ENCODE measurements around the gene CDC73.
"Not testable (repeated sequence)": the region's sequence is repeated elsewhere in the genome, so short reads cannot be mapped to it uniquely, and the experiment has no call there.

CDC73 gene

DNA sequence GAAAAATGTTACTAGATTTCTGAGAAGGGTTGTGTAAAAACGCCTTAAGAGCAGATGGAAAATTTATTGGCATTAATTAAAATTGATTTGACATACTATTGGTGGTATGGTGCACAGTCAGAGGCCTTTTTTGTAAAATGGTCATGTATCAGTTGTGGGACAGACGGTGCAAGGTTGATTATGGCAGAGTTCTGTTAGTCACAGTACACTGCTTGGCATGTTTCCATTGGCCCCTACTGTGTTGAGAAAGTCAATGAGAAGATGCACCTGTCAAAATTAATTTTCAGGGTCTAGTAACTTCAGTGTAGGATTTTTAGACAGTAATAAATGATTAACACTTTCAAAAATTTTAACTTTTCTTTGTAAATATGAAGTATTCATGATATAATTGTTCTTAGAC is 60.2 kb downstream of the CDC73 start:
- DNase-seq, result no peak

DNA sequence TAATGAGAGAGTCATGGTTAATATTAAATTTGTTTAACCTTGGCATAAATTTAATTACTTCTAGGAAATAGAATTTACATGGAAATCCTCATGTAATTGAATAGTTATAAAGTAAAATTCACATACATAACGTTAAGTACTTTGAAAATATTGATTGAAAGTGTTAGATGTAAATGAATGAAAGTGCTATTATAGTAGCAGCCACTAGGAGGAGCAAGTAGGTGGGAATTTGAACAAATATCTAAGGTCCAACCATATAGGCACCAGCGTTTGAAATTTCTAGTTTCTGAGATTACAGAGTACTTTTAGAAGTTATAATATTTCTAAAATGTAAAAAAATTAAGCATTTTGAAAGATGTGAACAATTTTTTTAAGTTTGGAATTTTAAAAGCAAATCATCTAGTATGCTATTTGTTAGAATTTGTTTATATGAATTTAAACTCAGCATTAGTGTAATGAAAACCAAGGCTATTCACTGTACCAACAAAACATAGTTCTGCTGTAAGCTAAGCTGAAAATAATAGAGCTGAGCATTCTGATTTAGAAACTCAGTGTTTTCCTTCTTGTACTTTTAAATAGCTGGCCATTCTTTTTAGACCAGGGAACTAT is 61.3 kb downstream of the CDC73 start:
- DNase-seq, result no peak

DNA sequence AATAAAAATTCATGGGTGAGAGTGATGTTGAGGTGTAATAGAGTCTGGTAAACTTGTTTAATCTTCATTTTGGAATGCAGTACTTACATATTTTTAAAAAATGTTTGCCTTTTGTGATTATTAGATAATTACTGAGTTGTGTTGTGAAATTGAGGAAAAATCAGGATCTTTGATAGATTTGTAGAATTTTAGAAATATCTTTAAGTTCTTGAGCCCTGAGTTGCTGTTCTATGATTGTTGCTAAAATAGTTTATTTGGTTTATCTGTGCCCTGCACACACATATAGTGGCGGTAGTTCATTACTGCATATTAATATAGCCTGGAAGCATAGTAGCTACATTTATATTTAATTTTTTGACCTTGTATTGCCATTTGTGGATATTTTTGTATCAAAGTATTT is 62.9 kb downstream of the CDC73 start:
- no peak for DNase-seq

GRCh38 chr1:193185211-193185610 is 63.4 kb downstream of the CDC73 start:
- DNase-seq, result no peak

DNA sequence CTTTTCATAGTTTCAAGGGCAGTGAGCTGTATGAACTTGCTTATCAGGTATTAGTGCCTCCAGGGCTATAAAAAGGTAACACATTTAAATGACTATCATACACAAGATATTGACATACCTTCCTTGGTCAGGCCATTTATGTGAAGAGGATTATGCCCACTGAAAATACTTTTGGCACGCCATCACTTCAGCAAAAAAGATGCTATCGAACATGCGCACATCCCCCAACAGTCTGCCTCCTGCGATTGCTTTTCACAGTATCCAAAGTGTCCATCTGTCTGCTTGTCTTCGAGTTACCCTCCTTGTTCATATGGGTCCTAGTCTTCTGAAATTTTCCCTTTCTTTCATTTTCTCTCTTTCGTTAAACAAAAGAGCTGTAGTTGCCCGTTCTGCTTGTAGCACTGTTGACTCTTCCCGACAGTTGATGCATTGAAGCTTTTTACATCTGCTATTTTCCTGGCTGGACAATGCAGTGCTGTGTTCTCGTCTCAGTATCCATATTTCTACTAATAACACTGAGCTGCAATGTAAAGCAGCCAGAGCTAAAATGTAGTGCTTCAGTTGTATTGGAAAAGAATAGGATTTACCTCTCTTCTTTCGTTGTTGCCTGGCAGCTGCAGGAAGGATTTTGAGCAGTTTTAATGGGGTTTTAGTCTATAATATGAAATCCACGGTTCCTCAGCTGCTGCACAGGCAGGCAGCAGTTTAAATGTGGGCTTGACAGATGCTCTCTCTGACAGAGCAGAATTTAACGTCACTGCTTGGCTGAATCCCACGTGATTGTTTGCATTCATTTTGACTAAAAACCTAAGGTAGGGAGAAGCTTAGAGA is 64.3 kb downstream of the CDC73 start, which contains the start of gene B3GALT2:
Gene B3GALT2 (minus strand): TSS at position 713 of the 831 bp plus-strand sequence. CDS start 5,051 bp downstream, outside the sequence.
- DNase-seq, result peak; percentile 80

DNA sequence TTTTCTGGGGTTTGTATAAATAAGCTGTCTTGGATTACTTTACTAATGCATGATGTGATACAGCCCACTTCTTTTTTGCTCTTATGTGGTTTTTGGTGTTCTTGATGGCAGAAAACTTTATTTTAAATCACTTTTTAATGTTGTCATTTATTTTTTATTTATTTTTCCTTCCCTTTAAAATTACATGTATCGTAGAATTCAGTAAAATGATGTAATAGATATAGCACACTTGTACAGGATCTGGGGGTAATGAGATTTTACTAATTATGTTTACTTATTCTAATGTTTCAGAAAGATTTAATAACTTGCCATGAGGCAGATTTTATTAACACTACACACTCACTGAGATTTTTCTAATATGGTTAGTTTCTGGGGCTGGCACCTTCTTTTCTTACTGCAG is 65.3 kb downstream of the CDC73 start:
- DNase-seq, result no peak

DNA sequence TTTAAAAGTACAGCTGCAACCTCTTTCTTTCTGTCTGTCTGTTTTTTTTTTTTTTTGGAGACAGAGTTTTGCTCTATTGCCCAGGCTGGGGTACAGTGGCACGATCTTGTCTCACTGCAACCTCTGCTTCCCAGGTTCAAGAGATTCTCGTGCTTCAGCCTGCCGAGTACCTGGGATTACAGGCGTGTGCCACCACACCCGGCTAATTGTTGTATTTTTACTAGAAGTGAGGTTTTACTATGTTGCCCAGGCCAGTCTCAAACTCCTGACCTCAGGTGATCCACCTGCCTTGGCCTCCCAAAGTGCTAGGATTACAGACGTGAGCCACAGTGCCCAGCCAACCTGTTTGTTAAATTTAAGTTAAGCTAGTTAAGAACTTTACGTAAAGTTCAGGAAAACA is 67.1 kb downstream of the CDC73 start:
- not testable (repeated sequence) for DNase-seq

DNA sequence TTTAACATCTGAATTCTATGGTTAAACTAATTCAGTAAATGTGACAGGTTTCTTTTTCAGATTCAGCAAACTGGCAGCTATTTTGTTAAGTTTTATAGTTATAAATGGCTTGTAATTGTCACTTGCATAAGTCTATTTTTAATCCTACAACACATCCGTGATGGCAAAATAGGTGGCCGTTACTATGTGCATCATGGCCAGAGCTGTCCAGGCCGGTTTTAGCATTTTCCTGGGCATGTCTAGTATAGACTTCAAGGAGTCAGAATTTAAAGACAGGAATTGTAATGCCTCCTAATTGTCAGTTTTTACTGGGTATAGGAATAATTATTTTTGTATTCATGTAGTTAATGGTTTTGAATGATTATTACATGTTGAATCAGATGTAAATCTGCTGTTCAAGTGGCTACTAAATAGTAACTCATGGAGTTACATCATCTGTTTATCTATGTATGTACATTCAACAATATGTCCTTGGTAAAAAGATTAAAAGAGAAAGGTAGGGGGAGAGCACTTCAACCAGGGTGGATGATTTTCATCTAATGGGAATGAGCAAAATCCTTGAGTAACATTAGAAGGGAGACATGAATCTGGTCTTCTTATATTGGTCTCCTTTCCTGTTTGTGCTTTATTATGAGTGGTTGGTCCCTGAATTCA is 67.7 kb downstream of the CDC73 start:
- no peak for DNase-seq

GRCh38 chr1:193190096-193190744 is 68.4 kb downstream of the CDC73 start:
- DNase-seq, result no peak

DNA sequence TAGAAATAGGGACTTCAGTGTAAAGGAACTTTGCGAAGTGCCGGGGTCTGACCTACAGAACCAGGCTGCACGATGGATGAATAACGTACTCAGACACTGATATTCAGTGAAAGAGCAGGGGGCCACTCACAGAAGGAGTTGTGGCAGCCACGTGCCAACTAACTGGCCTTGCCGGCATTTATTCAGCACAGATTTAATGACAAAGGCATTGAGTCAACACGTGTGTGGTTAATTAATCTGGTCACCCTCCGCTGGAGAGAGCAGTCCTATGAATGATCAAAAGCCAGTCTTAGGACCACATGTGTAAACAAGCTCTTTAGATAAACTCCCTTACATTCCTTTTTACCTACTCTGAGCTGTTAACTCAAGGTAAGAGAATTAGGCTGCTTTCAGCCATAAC is 70.8 kb downstream of the CDC73 start:
- DNase-seq, result no peak

GRCh38 chr1:193199940-193200339 is 78.1 kb downstream of the CDC73 start:
- DNase-seq, result no peak

DNA sequence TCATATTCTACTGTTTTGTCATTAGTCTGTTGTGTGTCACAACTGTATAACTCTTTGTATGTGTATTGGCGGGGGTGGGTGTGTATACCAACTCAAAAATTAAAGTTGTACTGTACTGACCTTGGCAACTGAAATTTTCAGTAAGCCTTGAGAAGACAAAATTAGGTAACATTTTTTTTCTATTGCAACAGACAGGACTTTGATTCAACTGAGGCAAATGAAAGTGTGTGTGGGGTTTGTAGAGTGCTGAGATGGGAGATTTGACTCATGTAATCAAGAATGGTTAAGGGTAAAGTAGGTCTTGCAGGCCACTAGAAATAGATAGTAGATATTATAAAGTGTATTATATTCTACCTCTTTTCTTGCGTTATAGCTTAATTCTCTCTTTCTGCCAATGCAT is 79.2 kb downstream of the CDC73 start:
- DNase-seq, result no peak

GRCh38 chr1:193210996-193211395 is 89.2 kb downstream of the CDC73 start:
- DNase-seq, result no peak

- DNase-seq, result no peak
Measured at GRCh38 chr1:193211539-193211938, 89.7 kb downstream of the CDC73 start.

DNA sequence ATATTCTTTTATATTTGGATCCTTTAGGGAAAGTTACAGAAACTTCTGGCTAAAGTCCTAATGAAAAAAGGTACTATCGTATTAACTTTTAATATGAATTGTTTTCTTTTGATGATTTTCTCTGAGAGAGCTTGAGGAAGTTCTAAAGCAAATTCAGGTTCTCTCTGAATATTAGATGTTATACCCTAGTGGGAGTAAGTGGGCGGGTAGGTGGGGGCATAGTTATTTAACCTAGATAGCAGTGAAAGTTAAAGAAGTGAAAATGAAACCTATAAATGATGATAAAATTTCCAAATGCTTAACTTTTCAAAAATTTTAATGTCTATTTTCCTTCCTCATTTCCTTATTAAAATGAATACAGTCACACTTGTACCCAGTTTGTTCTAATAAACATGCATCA is 90.8 kb downstream of the CDC73 start:
- no peak for DNase-seq

GRCh38 chr1:193213998-193214397 is 92.2 kb downstream of the CDC73 start:
- DNase-seq, result no peak

- DNase-seq, result no peak
Measured at GRCh38 chr1:193216920-193217319, 95.1 kb downstream of the CDC73 start.

DNA sequence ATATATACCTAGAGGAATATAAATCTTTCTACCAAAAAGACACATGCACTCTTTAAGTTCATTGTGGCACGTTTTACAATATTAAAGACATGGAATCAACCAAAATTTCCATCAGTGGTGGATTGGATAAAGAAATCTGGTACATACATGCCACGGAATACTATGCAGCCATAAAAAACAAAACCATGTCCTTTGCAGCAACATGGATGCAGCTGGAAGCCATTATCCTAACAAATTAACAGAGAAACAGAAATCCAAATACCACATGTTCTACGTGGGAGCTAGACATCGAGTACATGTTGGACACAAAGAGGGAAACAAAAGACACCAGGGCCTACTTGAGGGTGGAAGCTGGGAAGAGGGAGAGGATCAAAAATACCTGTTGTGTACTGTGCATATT is 97.6 kb downstream of the CDC73 start:
- DNase-seq, result no peak

DNA sequence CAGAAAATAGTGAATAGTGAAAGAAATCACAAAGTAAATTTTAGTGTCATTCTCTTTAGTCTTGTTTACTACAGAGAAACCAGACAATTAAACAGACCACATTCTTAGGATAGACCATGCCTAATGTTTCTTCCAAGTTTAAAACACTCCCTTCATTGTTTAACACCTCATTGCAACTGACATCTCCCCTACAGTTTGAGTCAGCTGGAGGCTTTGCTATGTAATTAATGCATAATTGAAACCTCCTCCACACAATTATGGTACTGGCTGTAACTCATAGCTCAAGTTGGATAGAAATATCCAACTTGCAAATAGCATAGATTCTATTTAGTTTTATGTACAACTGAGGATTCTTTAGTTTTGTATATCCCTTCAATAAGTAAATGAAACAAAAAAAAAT is 99.8 kb downstream of the CDC73 start:
- DNase-seq, result no peak

GRCh38 chr1:193222056-193222615 is 100.3 kb downstream of the CDC73 start:
- DNase-seq, result no peak

- DNase-seq, result no peak
Measured at GRCh38 chr1:193229136-193229535, 107.3 kb downstream of the CDC73 start.

- not testable (repeated sequence) for DNase-seq
Measured at GRCh38 chr1:193231146-193231545, 109.3 kb downstream of the CDC73 start.

DNA sequence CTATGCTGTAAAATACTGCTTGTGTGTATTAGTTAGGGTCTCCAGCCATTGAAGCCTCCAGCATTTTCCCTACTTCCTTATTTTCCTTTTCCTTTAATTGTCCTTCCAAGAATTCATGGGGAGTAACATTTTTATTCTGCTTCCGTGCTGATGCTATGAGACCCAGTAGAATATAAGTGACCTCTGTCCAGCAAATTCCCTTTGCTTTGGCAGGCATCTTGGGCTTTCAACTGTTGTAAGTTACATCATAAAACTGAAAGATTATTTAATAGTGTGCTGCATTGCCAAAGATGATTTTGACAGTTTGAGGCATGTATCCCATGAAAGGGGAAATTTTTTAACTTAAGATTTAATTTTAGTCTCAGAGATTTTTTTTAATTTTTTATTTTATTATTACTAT is 112.7 kb downstream of the CDC73 start:
- DNase-seq, result no peak
